ENCODE results near the gene CLPTM1L.

GRCh38 chr5:1359031-1359645 is 14.2 kb upstream of the CLPTM1L start:
- TF ChIP-seq POLR2AphosphoS2 (conservative IDR thresholded peaks at IDR 0.05; ENCODE audit: low read length) (no peak), POLR2A (IDR thresholded peaks at IDR 0.05; ENCODE audit: low read length) (no peak), RAD21 (conservative IDR thresholded peaks at IDR 0.05 in 1 of 2, IDR thresholded peaks at IDR 0.05 in 1 of 2) (no peak), CHD2 (IDR thresholded peaks at IDR 0.05; ENCODE audit: low read length, partially characterized antibody) (no peak), CTCF (IDR thresholded peaks at IDR 0.05) (no peak), EP300 (IDR thresholded peaks at IDR 0.05) (no peak), HMGXB4 (CRISPR knock-in tag; IDR thresholded peaks at IDR 0.05; ENCODE audit: borderline replicate concordance) (no peak), BCL3 (IDR thresholded peaks at IDR 0.05) (no peak), RARB (CRISPR knock-in tag; IDR thresholded peaks at IDR 0.05) (no peak)
- TF ChIP-seq, protein P1, sequence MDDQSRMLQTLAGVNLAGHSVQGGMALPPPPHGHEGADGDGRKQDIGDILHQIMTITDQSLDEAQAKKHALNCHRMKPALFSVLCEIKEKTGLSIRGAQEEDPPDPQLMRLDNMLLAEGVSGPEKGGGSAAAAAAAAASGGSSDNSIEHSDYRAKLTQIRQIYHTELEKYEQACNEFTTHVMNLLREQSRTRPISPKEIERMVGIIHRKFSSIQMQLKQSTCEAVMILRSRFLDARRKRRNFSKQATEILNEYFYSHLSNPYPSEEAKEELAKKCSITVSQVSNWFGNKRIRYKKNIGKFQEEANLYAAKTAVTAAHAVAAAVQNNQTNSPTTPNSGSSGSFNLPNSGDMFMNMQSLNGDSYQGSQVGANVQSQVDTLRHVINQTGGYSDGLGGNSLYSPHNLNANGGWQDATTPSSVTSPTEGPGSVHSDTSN (IDR thresholded peaks at IDR 0.05): no peak
